SK-N-MC (cell line): ENCODE data around the gene TMEM44.

Experiments used
- DNase-seq: peaks from one replicate; pipeline ENCODE4 v3.0.0-alpha.2; 2011; ENCODE audit warnings: low read depth, low spot score
- H3K27ac ChIP-seq: fragments of 200-600 bp; sonication (generic); 2 replicates; pipeline ENCODE4 v1.5.1; 2016; ENCODE audit warnings: mixed run types
- H3K36me3 ChIP-seq: fragments of 200-600 bp; sonication (generic); 2 replicates; pipeline ENCODE4 v1.6.1; 2017; ENCODE audit warnings: antibody characterized with exemption, low read length, mixed read lengths; ENCODE audit not compliant: insufficient read depth
- H3K4me3 ChIP-seq: fragments of 200-600 bp; sonication (generic); 2 replicates; pipeline ENCODE4 v1.5.1; 2016
- H3K9ac ChIP-seq: fragments of 200-600 bp; sonication (generic); 2 replicates; pipeline ENCODE4 v1.8.0; 2017; ENCODE audit warnings: mixed run types, mixed read lengths; ENCODE audit not compliant: insufficient read length
- H3K9me3 ChIP-seq: fragments of 200-600 bp; sonication (generic); 2 replicates; pipeline ENCODE4 v1.6.1; 2017; ENCODE audit warnings: low read depth, mild to moderate bottlenecking, antibody characterized with exemption, low read length, moderate library complexity, mixed read lengths
- EZH2 ChIP-seq: fragments of 200-600 bp; sonication (generic); IDR thresholded peaks from one replicate; pipeline ENCODE4 v1.6.1; 2017; ENCODE audit warnings: antibody characterized with exemption
- FOXP2 ChIP-seq: optimal IDR thresholded peaks from 2 replicates; pipeline ENCODE3; 2011; ENCODE audit warnings: mild to moderate bottlenecking, moderate library complexity; ENCODE audit not compliant: insufficient read depth; ENCODE audit errors: extremely low read length, control extremely low read depth
- POLR2AphosphoS5 ChIP-seq: IDR thresholded peaks from 2 replicates; pipeline ENCODE4 v1.6.1; 2012; ENCODE audit warnings: mild to moderate bottlenecking, low read depth, low read length, borderline replicate concordance

Gene TMEM44

GRCh38 chr3:194633349-194634004, at the start of gene TMEM44:
TSS of gene TMEM44 (minus strand) at chr3:194633419. CDS start at chr3:194633215, 204 bp downstream.
- DNase-seq, result no peak
- H3K4me3 ChIP-seq, result peak within 1 kb of the TSS; percentile 91
- peaks cover 28% of the 10 kb centered on the region for H3K36me3 ChIP-seq
- no peak for TF ChIP-seq FOXP2
- no peak for TF ChIP-seq POLR2AphosphoS5
- TF ChIP-seq EZH2, result no peak
- H3K27ac ChIP-seq, result no peak within 1 kb of the TSS
- H3K9me3 ChIP-seq, result peaks cover 11% of the 10 kb centered on the region; the same call in 1 of the 2 replicates
- H3K9ac ChIP-seq, result peak within 1 kb of the TSS; percentile 73

GRCh38 chr3:194682694-194683310, 49.6 kb upstream of the TMEM44 start:
- no peak overlapping the region for H3K9ac ChIP-seq
- no peaks in the 10 kb centered on the region for H3K9me3 ChIP-seq
- peak; percentile 67 for DNase-seq
- no peak overlapping the region for H3K27ac ChIP-seq
- no peaks in the 10 kb centered on the region; the same call in 1 of the 2 replicates for H3K36me3 ChIP-seq
- no peak for TF ChIP-seq EZH2
- TF ChIP-seq POLR2AphosphoS5, result no peak
- TF ChIP-seq FOXP2, result no peak
- no peak overlapping the region for H3K4me3 ChIP-seq

GRCh38 chr3:194682189-194682693, 49.0 kb upstream of the TMEM44 start:
- no peak for TF ChIP-seq FOXP2
- no peak for TF ChIP-seq POLR2AphosphoS5
- TF ChIP-seq EZH2, result no peak
- Histone ChIP-seq H3K36me3 (no peaks in the 10 kb centered on the region; the same call in 1 of the 2 replicates), H3K27ac (no peak overlapping the region), H3K9me3 (no peaks in the 10 kb centered on the region), H3K9ac (peak overlapping the region; percentile 3), H3K4me3 (no peak overlapping the region)
- DNase-seq, result no peak

GRCh38 chr3:194680888-194681615, 47.8 kb upstream of the TMEM44 start:
- DNase-seq, result no peak

GRCh38 chr3:194676471-194676870, 43.3 kb upstream of the TMEM44 start:
- Histone ChIP-seq H3K27ac (no peak overlapping the region), H3K4me3 (no peak overlapping the region), H3K9ac (no peak overlapping the region), H3K9me3 (no peaks in the 10 kb centered on the region), H3K36me3 (no peaks in the 10 kb centered on the region)
- TF ChIP-seq EZH2 (no peak), FOXP2 (no peak), POLR2AphosphoS5 (no peak)
- DNase-seq, result no peak

More at GRCh38 chr3:194680888-194681615, 47.8 kb upstream of the TMEM44 start:
- H3K9me3 ChIP-seq, result no peaks in the 10 kb centered on the region
- H3K9ac ChIP-seq, result no peak overlapping the region
- TF ChIP-seq FOXP2, result no peak
- no peak for TF ChIP-seq POLR2AphosphoS5
- TF ChIP-seq EZH2, result no peak
- no peak overlapping the region for H3K27ac ChIP-seq
- no peaks in the 10 kb centered on the region for H3K36me3 ChIP-seq
- no peak overlapping the region for H3K4me3 ChIP-seq

- H3K27ac ChIP-seq, result no peak overlapping the region
- no peak overlapping the region for H3K9ac ChIP-seq
- no peaks in the 10 kb centered on the region for H3K36me3 ChIP-seq
- DNase-seq, result no peak
- H3K4me3 ChIP-seq, result no peak overlapping the region
- no peaks in the 10 kb centered on the region for H3K9me3 ChIP-seq
- TF ChIP-seq POLR2AphosphoS5, result no peak
- TF ChIP-seq EZH2, result no peak
- TF ChIP-seq FOXP2, result no peak
Measured at GRCh38 chr3:194675680-194676079, 42.5 kb upstream of the TMEM44 start.

- no peak for DNase-seq
- Histone ChIP-seq H3K36me3 (no peaks in the 10 kb centered on the region), H3K4me3 (no peak overlapping the region), H3K9ac (no peak overlapping the region), H3K27ac (no peak overlapping the region), H3K9me3 (no peaks in the 10 kb centered on the region)
- TF ChIP-seq FOXP2 (no peak), POLR2AphosphoS5 (no peak), EZH2 (no peak)
Measured at GRCh38 chr3:194675081-194675640, 41.9 kb upstream of the TMEM44 start.

GRCh38 chr3:194673761-194674160, 40.5 kb upstream of the TMEM44 start:
- DNase-seq, result no peak
- Histone ChIP-seq H3K9me3 (no peaks in the 10 kb centered on the region), H3K4me3 (no peak overlapping the region), H3K27ac (no peak overlapping the region), H3K9ac (no peak overlapping the region), H3K36me3 (peaks cover 12% of the 10 kb centered on the region)
- TF ChIP-seq POLR2AphosphoS5 (no peak), EZH2 (no peak), FOXP2 (no peak)
